Right lobe of liver (tissue), 4 donors: ENCODE data around the gene SRGN.

Source experiments
- CTCF ChIP-seq, 4 donors: fragments of 200-600 bp in 3 of 4; fragments of 450-650 bp in 1 of 4; IDR thresholded peaks; one replicate each; pipeline versions ENCODE4 v1.5.1 to v1.8.0; 2016 to 2022; ENCODE audit warnings: antibody characterized with exemption in 4 of 4, mild to moderate bottlenecking in 2 of 4
- POLR2A ChIP-seq: fragments of 450-650 bp; IDR thresholded peaks from one replicate; pipeline ENCODE4 v1.6.1; 2017; ENCODE audit warnings: antibody characterized with exemption, mild to moderate bottlenecking
- donor health status: DM: no; HTN: no; CAD: no.
- donor health status: DM: no; HTN: no; CAD: no.
- donor health status: DM: no; HTN: yes; CAD: no.

- TF ChIP-seq CTCF (IDR thresholded peaks at IDR 0.05) (no peak), POLR2A (no peak)
Measured at GRCh38 chr10:69119896-69120295, 32.0 kb downstream of the SRGN start.
